Measurements from ENCODE around the gene PRR5L.
"Not testable (repeated sequence)": the region's sequence is repeated elsewhere in the genome, so short reads cannot be mapped to it uniquely, and the experiment has no call there.

Gene PRR5L

GRCh38 chr11:36498721-36499120 lies 202.6 kb downstream of the PRR5L start:
- no peak for DNase-seq (ENCODE audit: low read depth, low spot score)

DNA sequence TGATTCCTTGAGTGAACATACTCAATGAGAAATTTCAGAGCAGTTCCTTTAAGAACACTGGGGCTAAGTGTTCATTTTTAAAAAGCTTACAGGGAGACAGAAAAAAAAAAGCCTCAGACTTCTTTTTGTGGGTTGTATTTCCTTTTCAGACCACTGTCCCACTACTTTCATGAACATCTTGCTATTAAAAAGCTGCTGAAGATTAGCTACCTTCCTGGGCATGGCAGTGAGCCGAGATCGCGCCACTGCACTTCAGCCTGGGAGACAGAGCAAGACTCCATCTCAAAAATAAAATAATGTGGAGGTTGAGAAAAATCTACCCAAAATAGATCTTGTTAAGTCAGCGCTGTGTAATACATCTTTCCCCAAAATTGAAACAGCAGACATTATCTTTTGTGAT lies 203.2 kb downstream of the PRR5L start:
- DNase-seq (ENCODE audit: low read depth, low spot score): no peak

- peak; percentile 31 for DNase-seq (ENCODE audit: low read depth, low spot score)
These were observed 204.2 kb downstream of the PRR5L start for GRCh38 chr11:36500315-36500721.

GRCh38 chr11:36501236-36501635 lies 205.1 kb downstream of the PRR5L start:
- no peak for DNase-seq (ENCODE audit: low read depth, low spot score)

DNA sequence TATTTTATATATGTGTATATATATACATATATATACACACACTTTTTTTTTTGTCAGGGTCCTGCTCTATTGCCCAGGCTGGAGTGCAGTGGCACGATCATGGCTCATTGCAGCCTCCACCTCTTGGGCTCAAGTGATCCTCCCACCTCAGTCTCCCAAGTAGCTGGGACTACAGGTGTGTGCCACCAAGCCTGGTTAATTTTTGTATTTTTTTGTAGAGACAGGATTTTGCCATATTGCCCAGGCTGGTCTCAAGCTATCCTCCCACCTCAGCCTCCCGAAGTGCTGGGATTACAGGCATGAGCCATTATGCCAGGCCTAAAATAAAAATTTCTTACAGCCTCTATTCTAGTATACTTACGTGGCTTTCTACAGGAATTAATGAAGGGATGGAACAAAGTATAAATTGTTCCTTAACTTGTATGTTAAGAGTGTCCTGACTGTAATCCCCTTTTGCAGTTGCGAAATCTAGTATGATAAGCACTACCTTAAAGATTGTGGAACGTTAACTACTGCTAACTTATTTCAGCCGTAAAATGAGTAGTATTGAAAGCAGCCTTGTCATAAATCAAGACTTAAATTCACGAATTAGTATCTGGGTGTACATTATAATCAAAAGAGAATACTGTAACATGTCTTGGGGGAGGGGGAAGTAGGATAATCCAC lies 211.9 kb downstream of the PRR5L start:
- no peak for DNase-seq (ENCODE audit: low read depth, low spot score)

- no peak for DNase-seq (ENCODE audit: low read depth, low spot score)
These were observed 212.7 kb downstream of the PRR5L start for GRCh38 chr11:36508743-36509142.

DNA sequence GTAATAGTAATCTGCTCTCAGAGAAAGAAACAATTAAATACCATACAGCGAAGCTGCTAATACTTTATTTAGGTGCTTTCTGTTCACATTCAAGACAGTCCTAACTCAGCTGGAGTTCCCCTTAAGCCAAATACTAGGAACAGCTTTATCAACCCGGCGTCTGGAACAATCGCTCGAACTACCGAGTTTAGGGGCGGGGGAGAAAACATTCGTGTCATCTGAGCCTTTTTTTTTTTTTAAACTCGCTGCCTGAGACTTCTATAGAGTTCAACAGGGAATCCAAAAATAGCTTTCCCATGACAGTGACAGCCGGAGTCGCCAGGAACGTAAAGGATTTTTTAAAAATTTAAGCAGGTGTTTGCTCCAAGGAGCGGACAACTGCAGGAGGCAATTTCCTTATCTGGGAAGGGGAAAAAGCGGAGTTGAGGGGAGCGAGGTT lies 213.1 kb downstream of the PRR5L start:
- DNase-seq (ENCODE audit: low read depth, low spot score): peak; percentile 29

GRCh38 chr11:36509694-36510593 lies 213.9 kb downstream of the PRR5L start, which contains the start of gene TRAF6:
TSS of gene TRAF6 (minus strand) at chr11:36510272. CDS start at chr11:36501515, 8,757 bp downstream.
- DNase-seq (ENCODE audit: low read depth, low spot score): peak; percentile 94

DNA sequence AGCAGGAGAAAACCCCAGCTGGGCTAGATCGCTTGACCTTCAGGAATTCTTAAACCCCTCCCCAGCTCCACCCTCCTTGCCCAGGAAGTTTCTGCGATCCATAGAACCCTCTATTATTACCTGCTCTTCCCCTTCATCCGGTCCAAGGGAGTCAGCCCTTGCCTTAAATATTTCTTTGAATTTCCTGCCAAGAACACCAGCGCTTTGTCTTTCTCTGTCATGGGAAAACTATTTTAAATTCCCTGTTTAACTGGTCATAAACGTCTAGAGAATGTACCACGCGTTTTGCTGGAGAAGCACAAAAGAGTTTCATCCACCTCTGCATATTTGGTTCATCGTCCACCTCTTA lies 214.5 kb downstream of the PRR5L start:
- DNase-seq (ENCODE audit: low read depth, low spot score): no peak

DNA sequence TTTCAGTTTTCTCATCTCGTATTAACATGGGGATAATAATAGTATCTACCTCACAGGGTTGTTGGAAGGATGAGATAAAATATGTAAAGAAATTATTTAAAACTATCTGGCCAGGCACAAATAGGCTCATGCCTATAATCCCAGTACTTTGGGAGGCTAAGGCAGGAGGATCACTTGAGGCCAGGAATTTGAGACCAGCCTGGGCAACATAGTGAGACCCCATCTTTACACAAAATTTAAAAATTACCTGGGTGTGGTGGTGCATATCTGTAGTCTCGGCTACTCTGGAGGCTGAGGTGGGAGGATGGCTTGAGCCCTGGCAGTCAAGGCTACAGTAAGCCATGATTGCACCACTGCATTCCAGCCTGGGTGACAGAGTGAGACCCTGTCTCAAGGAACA lies 215.0 kb downstream of the PRR5L start:
- DNase-seq (ENCODE audit: low read depth, low spot score): not testable (repeated sequence)

GRCh38 chr11:36512016-36512415 lies 215.9 kb downstream of the PRR5L start:
- DNase-seq (ENCODE audit: low read depth, low spot score): no peak

GRCh38 chr11:36513965-36514364 lies 217.9 kb downstream of the PRR5L start:
- DNase-seq (ENCODE audit: low read depth, low spot score): no peak
